H1 (cell line): ENCODE data around the gene CLMP. TPM values are rescaled to one million over a fixed set of nuclear protein-coding genes. Genes with fewer than 3 reads are reported as not detected.

Source experiments
- CTCF ChIA-PET: fragments of 300-600 bp; sonication (Branson Sonifier 250); formaldehyde crosslinking; loops from one replicate; lab custom pipeline; 2021; ENCODE audit not compliant: partially characterized antibody; lab: Charles Lee
- POLR2A ChIA-PET: fragments of 300-600 bp; sonication (Branson Sonifier 250); formaldehyde crosslinking; loops from one replicate; lab custom pipeline; 2021; ENCODE audit warnings: inconsistent platforms; ENCODE audit not compliant: partially characterized antibody; lab: Charles Lee
- DNase-seq, 2 experiments: peaks; one replicate each; pipeline versions ENCODE4 v3.0.0 to v3.0.0-alpha.2; 2010 to 2022; ENCODE audit warnings: low spot score in 2 of 2, low read depth in 1 of 2, mixed read lengths in 1 of 2
- FAIRE-seq: peaks from 2 replicates; lab custom pipeline; 2011; peaks lifted over from hg19 to GRCh38; lab: Jason Lieb, UNC
- H2AFZ ChIP-seq: 2 replicates; pipeline ENCODE4 v1.8.1; 2012; ENCODE audit warnings: low read length, inconsistent platforms
- H2AK5ac ChIP-seq: 2 replicates; pipeline ENCODE4 v1.6.1; 2013; ENCODE audit warnings: low read depth, low read length
- H2BK120ac ChIP-seq: replicated peaks from 2 replicates; pipeline ENCODE3; 2013; ENCODE audit warnings: low read depth, low read length, inconsistent platforms
- H2BK12ac ChIP-seq: 2 replicates; pipeline ENCODE4 v1.6.1; 2013; ENCODE audit warnings: low read depth, low read length
- H2BK15ac ChIP-seq: 2 replicates; pipeline ENCODE4 v1.6.1; 2013; ENCODE audit warnings: low read length
- H2BK20ac ChIP-seq: 2 replicates; pipeline ENCODE4 v1.6.1; 2013; ENCODE audit warnings: low read length
- H2BK5ac ChIP-seq: 2 replicates; pipeline ENCODE4 v1.6.1; 2013; ENCODE audit warnings: low read depth, low read length
- H3K14ac ChIP-seq: 2 replicates; pipeline ENCODE4 v1.6.1; 2013; ENCODE audit warnings: inconsistent platforms; ENCODE audit not compliant: insufficient read length
- H3K18ac ChIP-seq: 2 replicates; pipeline ENCODE4 v1.6.1; 2013; ENCODE audit warnings: low read length; ENCODE audit errors: extremely low read depth
- H3K23ac ChIP-seq: 2 replicates; pipeline ENCODE4 v1.6.1; 2013; ENCODE audit warnings: inconsistent platforms; ENCODE audit not compliant: insufficient read length
- H3K23me2 ChIP-seq: 2 replicates; pipeline ENCODE4 v1.6.1; 2013; ENCODE audit warnings: low read depth, low read length
- H3K27ac ChIP-seq: 2 replicates; pipeline ENCODE4 v1.6.1; 2011; ENCODE audit warnings: low read depth, low read length, inconsistent platforms
- H3K27me3 ChIP-seq, 4 experiments: replicated peaks in 1 of 4; 1 replicate in 1 of 4; 2 replicates in 3 of 4; pipeline versions ENCODE4 v1.6.1 to v1.8.1; 2011 to 2013; ENCODE audit warnings: low read length in 3 of 4, mild to moderate bottlenecking in 3 of 4, inconsistent platforms in 2 of 4, mixed read lengths in 2 of 4, moderate library complexity in 1 of 4; ENCODE audit not compliant: control insufficient read depth in 3 of 4, insufficient read depth in 3 of 4; ENCODE audit errors: extremely low read depth in 1 of 4
- H3K36me3 ChIP-seq, 4 experiments: 2 replicates each; pipeline versions ENCODE4 v1.6.1 to v1.8.1; 2011 to 2013; ENCODE audit warnings: mild to moderate bottlenecking in 4 of 4, low read length in 3 of 4, moderate library complexity in 2 of 4, control low read depth in 1 of 4, inconsistent platforms in 1 of 4; ENCODE audit not compliant: insufficient read depth in 4 of 4, control insufficient read depth in 2 of 4
- H3K4ac ChIP-seq: replicated peaks from 2 replicates; pipeline ENCODE3; 2013; ENCODE audit warnings: low read length, low read depth, mixed read lengths, inconsistent platforms; ENCODE audit not compliant: insufficient read length
- H3K4me1 ChIP-seq, 4 experiments: replicated peaks in 1 of 4; 1 replicate in 1 of 4; 2 replicates in 3 of 4; pipeline versions ENCODE4 v1.6.1 to v1.8.1; 2011 to 2013; ENCODE audit warnings: low read length in 3 of 4, inconsistent platforms in 2 of 4, mixed read lengths in 1 of 4; ENCODE audit not compliant: insufficient read depth in 4 of 4, control insufficient read depth in 3 of 4
- H3K4me2 ChIP-seq, 2 experiments: 2 replicates each; pipeline versions ENCODE4 v1.6.1 to v1.8.1; 2011 to 2013; ENCODE audit warnings: low read depth in 2 of 2, low read length in 2 of 2, control low read depth in 1 of 2, inconsistent platforms in 1 of 2, mild to moderate bottlenecking in 1 of 2; ENCODE audit not compliant: insufficient read depth in 1 of 2
- H3K4me3 ChIP-seq, 4 experiments: fragments of 200-600, 300-600 bp in 1 of 4; sonication (generic), shearing (Covaris generic), sonication (Bioruptor Twin) in 1 of 4; 2 replicates each; pipeline versions ENCODE4 v1.5.1 to v1.8.1; 2011 to 2016; ENCODE audit warnings: low read length in 4 of 4, low read depth in 3 of 4, control low read depth in 2 of 4, inconsistent platforms in 2 of 4, mild to moderate bottlenecking in 2 of 4, mixed read lengths in 1 of 4, moderate library complexity in 1 of 4; ENCODE audit not compliant: insufficient read depth in 2 of 4; ENCODE audit errors: extremely low read depth in 1 of 4
- H3K56ac ChIP-seq: replicated peaks from 2 replicates; pipeline ENCODE3; 2013; ENCODE audit warnings: low read depth, mild to moderate bottlenecking, mixed read lengths, low read length, inconsistent platforms; ENCODE audit not compliant: insufficient read length
- H3K79me1 ChIP-seq: 2 replicates; pipeline ENCODE4 v1.6.1; 2013; ENCODE audit warnings: low read depth, low read length, control low read depth
- H3K79me2 ChIP-seq, 2 experiments: 2 replicates each; pipeline versions ENCODE4 v1.6.1 to v1.8.1; 2012 to 2013; ENCODE audit warnings: low read length in 2 of 2, mild to moderate bottlenecking in 2 of 2, inconsistent platforms in 1 of 2; ENCODE audit not compliant: insufficient read depth in 2 of 2, control insufficient read depth in 1 of 2
- H3K9ac ChIP-seq, 4 experiments: replicated peaks in 1 of 4; 1 replicate in 1 of 4; 2 replicates in 3 of 4; pipeline versions ENCODE4 v1.6.1 to v1.8.1; 2011 to 2013; ENCODE audit warnings: low read depth in 3 of 4, low read length in 3 of 4, control low read depth in 2 of 4, mild to moderate bottlenecking in 2 of 4, moderate library complexity in 2 of 4, inconsistent platforms in 1 of 4; ENCODE audit errors: extremely low read depth in 1 of 4
- H3K9me3 ChIP-seq, 2 experiments: 2 replicates each; pipeline versions ENCODE4 v1.6.1 to v1.8.1; 2012 to 2013; ENCODE audit warnings: mild to moderate bottlenecking in 2 of 2, moderate library complexity in 2 of 2, control low read depth in 1 of 2, inconsistent platforms in 1 of 2, low read depth in 1 of 2, low read length in 1 of 2, mixed read lengths in 1 of 2; ENCODE audit not compliant: insufficient read depth in 2 of 2
- H4K20me1 ChIP-seq, 2 experiments: replicated peaks in 1 of 2; 2 replicates each; pipeline versions ENCODE3 to v1.8.1; 2011 to 2013; ENCODE audit warnings: inconsistent platforms in 2 of 2, low read length in 2 of 2, mild to moderate bottlenecking in 1 of 2; ENCODE audit not compliant: insufficient read depth in 2 of 2, control insufficient read depth in 1 of 2
- H4K5ac ChIP-seq: 2 replicates; pipeline ENCODE4 v1.6.1; 2013; ENCODE audit warnings: low read length, low read depth, mixed read lengths, inconsistent platforms; ENCODE audit not compliant: insufficient read length
- H4K8ac ChIP-seq: 2 replicates; pipeline ENCODE4 v1.8.0; 2013; ENCODE audit warnings: mild to moderate bottlenecking, moderate library complexity, low read length, inconsistent platforms; ENCODE audit not compliant: insufficient read depth; ENCODE audit errors: extremely low read depth
- H4K91ac ChIP-seq: replicated peaks from 2 replicates; pipeline ENCODE3; 2013; ENCODE audit warnings: low read length, mixed read lengths, inconsistent platforms; ENCODE audit not compliant: insufficient read length
- BCL11A ChIP-seq, 2 experiments: IDR thresholded peaks; one replicate each; pipeline ENCODE4 v1.6.1; 2011; ENCODE audit warnings: low read depth in 2 of 2, low read length in 2 of 2, mild to moderate bottlenecking in 2 of 2
- EP300 ChIP-seq, 2 experiments: IDR thresholded peaks; 1 replicate in 1 of 2; 2 replicates in 1 of 2; pipeline ENCODE4 v1.6.1; 2011 to 2012; ENCODE audit warnings: low read depth in 2 of 2, low read length in 2 of 2, mild to moderate bottlenecking in 2 of 2, borderline replicate concordance in 1 of 2, inconsistent platforms in 1 of 2, moderate library complexity in 1 of 2
- FOSL1 ChIP-seq: IDR thresholded peaks from 2 replicates; pipeline ENCODE4 v1.6.1; 2011; ENCODE audit warnings: mild to moderate bottlenecking, low read depth, low read length, moderate library complexity; ENCODE audit not compliant: insufficient read depth
- HDAC6 ChIP-seq: IDR thresholded peaks from one replicate; pipeline ENCODE4 v1.7.1; 2012; ENCODE audit warnings: low read depth, mild to moderate bottlenecking, inconsistent platforms, low read length, moderate library complexity
- JUND ChIP-seq: IDR thresholded peaks from 2 replicates; pipeline ENCODE4 v1.6.1; 2011; ENCODE audit warnings: mild to moderate bottlenecking, improper control_type of control experiment, low read length
- NRF1 ChIP-seq: IDR thresholded peaks from 2 replicates; pipeline ENCODE4 v1.6.1; 2011; ENCODE audit warnings: mild to moderate bottlenecking, low read depth, low read length, improper control_type of control experiment
- POLR2AphosphoS5 ChIP-seq: IDR thresholded peaks from 2 replicates; pipeline ENCODE4 v1.6.1; 2011; ENCODE audit warnings: low read depth, low read length
- ZNF274 ChIP-seq: IDR thresholded peaks from 2 replicates; pipeline ENCODE4 v1.7.0; 2012; ENCODE audit warnings: low read length, borderline replicate concordance; ENCODE audit errors: extremely low read depth
- WGBS, 2 experiments: shearing (Covaris generic) in 1 of 2; methylation state at CpG; one replicate each; pipeline versions ENCODE4 v1.1.6 to v1.1.7; 2013 to 2015; ENCODE audit warnings: low lambda C conversion rate in 2 of 2, mixed read lengths in 2 of 2, inconsistent platforms in 1 of 2, low coverage in 1 of 2, missing lambda C conversion rate in 1 of 2; ENCODE audit not compliant: insufficient replicate concordance in 2 of 2, insufficient coverage in 1 of 2, insufficient read length in 1 of 2; ENCODE audit errors: extremely low coverage in 1 of 2, missing lambda C conversion rate in 1 of 2; 5-methylcytosine and 5-hydroxymethylcytosine counted together
- polyA plus RNA-seq, 7 experiments: library from polyadenylated mRNA; depleted of rRNA in 3 of 7; stranded (reverse) in 5 of 7; unstranded in 2 of 7; fragments of >200 nt in 5 of 7; fragments of 200-250 nt in 2 of 7; gene quantifications; 1 replicate in 5 of 7; 2 replicates in 1 of 7; 4 replicates in 1 of 7; pipeline versions ENCODE4 v1.2.1 to v1.2.3, GENCODE V29; 2011 to 2013; ENCODE audit warnings: missing spikeins in 2 of 7, mixed read lengths in 2 of 7
- total RNA-seq: library from RNA; stranded (reverse); fragmentation: NEBNext Ultra II Directional; extraction: Animal tissue kit (Norgen Biotek cat#: 25700); gene quantifications from 2 replicates; pipeline ENCODE4 v1.2.1, GENCODE V29; 2021
- TF ChIP-seq, protein P1 (sequence below): IDR thresholded peaks from 2 replicates; pipeline ENCODE4 v1.6.1; 2012; ENCODE audit warnings: inconsistent platforms

CLMP gene
- total and polyA plus RNA-seq, 2 of the 8 experiments (the other 6 are each of a cell fraction or from before 2014, with no cell fraction given) = 9.9 to 24.1 TPM

- Histone ChIP-seq H4K8ac (no peak overlapping the region), H4K5ac (no peak overlapping the region), H2BK12ac (no peak overlapping the region), H3K27me3 (no peaks in the 10 kb centered on the region), H3K23ac (no peak overlapping the region), H3K56ac (no peak overlapping the region), H2BK15ac (no peak overlapping the region), H2AFZ (no peak overlapping the region), H3K23me2 (no peaks in the 10 kb centered on the region), H3K9ac (no peak overlapping the region), H3K4me1 (no peaks in the 10 kb centered on the region), H3K27ac (no peak overlapping the region), H3K14ac (no peak overlapping the region)
- no peak for FAIRE-seq
- CTCF ChIA-PET = interaction anchor here (1.3 kb wide), 1 partner anchor 323 kb away, joined by 3 read pairs; no protein-coding TSS in a partner anchor
- no peak for TF ChIP-seq FOSL1
- no peak for TF ChIP-seq HDAC6
- TF ChIP-seq POLR2AphosphoS5 = no peak
- no peak for TF ChIP-seq BCL11A (IDR thresholded peaks at IDR 0.05; ENCODE audit: low read depth in 2 of 2, low read length in 2 of 2)
- no peak for TF ChIP-seq NRF1
- no peak for TF ChIP-seq JUND
- TF ChIP-seq, protein P1, sequence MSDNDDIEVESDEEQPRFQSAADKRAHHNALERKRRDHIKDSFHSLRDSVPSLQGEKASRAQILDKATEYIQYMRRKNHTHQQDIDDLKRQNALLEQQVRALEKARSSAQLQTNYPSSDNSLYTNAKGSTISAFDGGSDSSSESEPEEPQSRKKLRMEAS = no peak
- no peak for TF ChIP-seq ZNF274
- no peak for TF ChIP-seq EP300 (IDR thresholded peaks at IDR 0.05; ENCODE audit: borderline replicate concordance in 1 of 2, low read depth in 2 of 2, low read length in 2 of 2)
- TF ChIP-seq, all 59 proteins: peak for 0
- H3K79me1 ChIP-seq = no peaks in the 10 kb centered on the region
- H2BK5ac ChIP-seq = no peak overlapping the region
- H3K79me2 ChIP-seq = no peaks in the 10 kb centered on the region
- no peak overlapping the region for H2AK5ac ChIP-seq
- no peaks in the 10 kb centered on the region for H4K20me1 ChIP-seq
- 89% methylated on average over 7 of the region's 7 CpGs; no CpG with 5 or more reads in 1 of the 2 experiments for WGBS, 2 experiments
- H3K18ac ChIP-seq = no peak overlapping the region
- no peak for DNase-seq
- POLR2A ChIA-PET = interaction anchor here (1.4 kb wide), 1 partner anchor 10 kb away, joined by 3 read pairs; no protein-coding TSS in a partner anchor
- H4K91ac ChIP-seq = no peak overlapping the region
- no peak overlapping the region for H3K4me2 ChIP-seq
- H3K4me3 ChIP-seq = no peak overlapping the region
- no peak overlapping the region for H2BK120ac ChIP-seq
- peaks cover 0 to 4% (median 2%) of the 10 kb centered on the region in 4 experiments; a peak in 3 of 8 replicates for H3K36me3 ChIP-seq
- no peak overlapping the region for H3K4ac ChIP-seq
- H3K9me3 ChIP-seq = no peaks in the 10 kb centered on the region
- H2BK20ac ChIP-seq = no peak overlapping the region
These were observed 110.6 kb downstream of the CLMP start for GRCh38 chr11:123084454-123084853.
